Common myeloid progenitor, CD34-positive (primary cell): Measurements from ENCODE around the gene YKT6.

Source experiments
- CTCF ChIA-PET: fragments of 350-600 bp; sonication (Branson Sonifier 250); formaldehyde crosslinking; loops from one replicate; lab custom pipeline; 2021; ENCODE audit warnings: antibody characterized with exemption; lab: Charles Lee
- POLR2A ChIA-PET: fragments of 350-600 bp; sonication (Branson Sonifier 250); formaldehyde crosslinking; loops from one replicate; lab custom pipeline; 2021; ENCODE audit warnings: antibody characterized with exemption; lab: Charles Lee
- DNase-seq, 3 donors: peaks; one replicate each; pipeline versions ENCODE4 v3.0.0 to v3.0.0-alpha.2; 2013
- H3K27ac ChIP-seq, 2 experiments: 1 replicate in 1 of 2; 2 replicates in 1 of 2; pipeline ENCODE4 v1.7.0; 2013; ENCODE audit warnings: inconsistent platforms in 2 of 2, low read length in 2 of 2, mild to moderate bottlenecking in 2 of 2, low read depth in 1 of 2, moderate library complexity in 1 of 2; ENCODE audit not compliant: severe bottlenecking in 2 of 2, insufficient read depth in 1 of 2, poor library complexity in 1 of 2
- H3K27me3 ChIP-seq, 5 experiments: replicated peaks in 2 of 5; 1 replicate in 3 of 5; 2 replicates in 2 of 5; pipeline versions ENCODE4 v1.6.1 to v1.7.0; 2013; ENCODE audit warnings: low read length in 4 of 5, mild to moderate bottlenecking in 2 of 5, moderate library complexity in 2 of 5, inconsistent platforms in 1 of 5; ENCODE audit not compliant: insufficient read depth in 5 of 5, control insufficient read depth in 4 of 5
- H3K36me3 ChIP-seq, 4 experiments: 1 replicate in 2 of 4; 2 replicates in 2 of 4; pipeline versions ENCODE4 v1.6.1 to v1.7.0; 2013; ENCODE audit warnings: low read length in 3 of 4, control low read depth in 1 of 4, mild to moderate bottlenecking in 1 of 4; ENCODE audit not compliant: control insufficient read depth in 4 of 4, insufficient read depth in 4 of 4
- H3K4me1 ChIP-seq, 4 experiments: 1 replicate in 3 of 4; 2 replicates in 1 of 4; pipeline versions ENCODE4 v1.6.1 to v1.7.1; 2013; ENCODE audit warnings: low read length in 3 of 4, mild to moderate bottlenecking in 3 of 4, control low read depth in 1 of 4, inconsistent platforms in 1 of 4, moderate library complexity in 1 of 4; ENCODE audit not compliant: control insufficient read depth in 4 of 4, insufficient read depth in 4 of 4; ENCODE audit errors: control extremely low read depth in 1 of 4
- H3K4me3 ChIP-seq, 7 experiments: 1 replicate in 4 of 7; 2 replicates in 3 of 7; pipeline versions ENCODE4 v1.5.1 to v1.7.0; 2013; ENCODE audit warnings: mild to moderate bottlenecking in 7 of 7, low read length in 6 of 7, moderate library complexity in 6 of 7, inconsistent platforms in 2 of 7, low read depth in 2 of 7, control low read depth in 1 of 7; ENCODE audit not compliant: insufficient read depth in 4 of 7, control insufficient read depth in 1 of 7; ENCODE audit errors: extremely low read depth in 1 of 7
- H3K9me3 ChIP-seq, 5 experiments: 1 replicate in 4 of 5; 2 replicates in 1 of 5; pipeline versions ENCODE4 v1.6.1 to v1.7.1; 2013; ENCODE audit warnings: low read length in 4 of 5, mild to moderate bottlenecking in 2 of 5, inconsistent platforms in 1 of 5, low read depth in 1 of 5, moderate library complexity in 1 of 5; ENCODE audit not compliant: control insufficient read depth in 4 of 5, insufficient read depth in 2 of 5; ENCODE audit errors: control extremely low read depth in 1 of 5
- WGBS: methylation state at CpG from one replicate; pipeline ENCODE4 v1.1.5; 2013; ENCODE audit not compliant: insufficient coverage; 5-methylcytosine and 5-hydroxymethylcytosine counted together

The YKT6 gene

DNA sequence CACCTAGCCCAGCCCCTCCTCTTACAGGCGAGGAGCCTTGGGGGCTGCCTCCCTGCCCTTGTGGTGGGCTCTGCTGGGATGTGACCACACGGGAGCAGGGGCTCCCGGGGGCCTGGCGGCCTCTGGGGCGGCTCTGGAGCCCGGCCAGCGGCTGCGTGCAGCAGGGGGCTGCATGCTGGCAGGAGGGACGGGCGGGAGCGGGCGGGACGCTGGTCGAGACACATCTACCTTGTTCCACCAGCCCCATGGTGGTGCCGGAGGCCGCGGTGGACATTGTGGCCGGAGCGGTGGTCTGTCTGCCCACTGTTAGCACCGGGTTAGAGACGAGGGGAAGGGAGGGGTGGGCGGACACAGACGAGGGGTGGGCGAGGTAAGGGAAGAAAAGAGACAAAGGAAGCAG is 38.6 kb downstream of the YKT6 start:
- no peak for DNase-seq
- no peak overlapping the region for H3K27ac ChIP-seq
- peaks cover 0 to 4% (median 1%) of the 10 kb centered on the region in 4 experiments for H3K4me1 ChIP-seq
- ChIA-PET CTCF (no interaction called here), POLR2A (no interaction called here)
- no peak overlapping the region for H3K4me3 ChIP-seq
- H3K27me3 ChIP-seq = no peaks in the 10 kb centered on the region
- H3K36me3 ChIP-seq = no peaks in the 10 kb centered on the region
- WGBS = 90% methylated on average over 19 of the region's 24 CpGs
- H3K9me3 ChIP-seq = no peaks in the 10 kb centered on the region

DNA sequence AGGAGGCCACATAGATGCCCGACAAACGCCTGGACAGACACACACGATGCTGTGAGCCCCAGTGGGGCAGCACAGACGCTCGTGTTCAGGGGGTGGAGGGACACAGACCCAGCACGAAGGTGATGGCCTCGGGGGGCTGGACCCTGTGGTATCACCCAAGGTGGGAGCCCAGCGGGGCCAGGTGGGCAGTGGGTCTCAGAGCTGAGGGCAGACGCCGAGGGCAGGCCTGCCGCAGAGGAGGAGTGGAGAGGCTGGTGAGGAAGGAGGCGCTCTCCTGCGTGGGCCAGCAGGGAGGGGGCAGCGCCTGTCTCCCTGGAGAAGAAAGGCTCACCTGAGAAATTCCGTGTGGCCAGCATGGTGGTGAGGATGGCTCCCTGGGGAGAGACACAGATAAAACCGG is 39.6 kb downstream of the YKT6 start:
- Histone ChIP-seq H3K4me1 (peaks cover 0 to 4% (median 1%) of the 10 kb centered on the region in 4 experiments), H3K9me3 (no peaks in the 10 kb centered on the region), H3K27ac (no peak overlapping the region), H3K27me3 (no peaks in the 10 kb centered on the region), H3K4me3 (no peak overlapping the region), H3K36me3 (no peaks in the 10 kb centered on the region)
- ChIA-PET CTCF (interaction anchor here (0.7 to 2.7 kb wide), 18 partner anchors 9 to 325 kb away, joined by 3 to 13 read pairs (median 4); partner anchors contain the start of genes NUDCD3 and YKT6), POLR2A (no interaction called here)
- no peak for DNase-seq
- WGBS = 91% methylated on average over 11 of the region's 16 CpGs

DNA sequence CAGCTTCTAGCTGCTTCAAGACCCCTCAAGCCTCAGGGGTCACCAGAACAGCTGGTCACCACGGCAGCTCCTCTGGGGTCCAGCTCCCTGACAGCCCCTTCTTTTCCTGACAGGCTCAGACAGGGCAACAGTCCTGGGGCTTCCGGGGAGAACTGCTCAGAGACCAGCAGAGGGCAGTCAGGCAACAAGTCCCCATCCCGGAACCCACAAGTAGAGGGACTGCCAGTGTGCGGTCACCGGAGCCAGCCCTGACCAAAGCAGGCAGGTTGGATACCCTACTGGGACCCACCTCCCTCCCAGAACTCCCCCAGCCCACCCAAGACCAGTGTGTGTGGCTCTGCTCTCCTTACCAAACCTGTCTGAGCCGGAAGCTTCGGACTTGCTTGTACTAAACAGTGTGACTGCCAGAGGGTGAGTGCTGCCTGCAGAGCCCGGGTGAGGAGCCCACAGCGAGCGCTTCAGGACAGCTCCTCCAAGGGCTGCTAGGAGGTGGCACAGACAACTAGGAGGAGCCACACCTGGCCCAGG is 40.3 kb downstream of the YKT6 start:
- peak; percentile 67 to 78 (median 75) for DNase-seq
- Histone ChIP-seq H3K27me3 (no peaks in the 10 kb centered on the region), H3K36me3 (no peaks in the 10 kb centered on the region), H3K4me3 (peak overlapping the region in 2 of 7 experiments; percentile 40 to 61), H3K9me3 (no peaks in the 10 kb centered on the region), H3K27ac (no peak overlapping the region), H3K4me1 (peaks cover 0 to 4% (median 1%) of the 10 kb centered on the region in 4 experiments)
- CTCF ChIA-PET = interaction anchor here (0.6 to 2.7 kb wide), 23 partner anchors 10 to 324 kb away, joined by 3 to 13 read pairs (median 4); partner anchors contain the start of genes NUDCD3 and YKT6
- 35% methylated on average over 10 of the region's 10 CpGs for WGBS
- POLR2A ChIA-PET = no interaction called here

DNA sequence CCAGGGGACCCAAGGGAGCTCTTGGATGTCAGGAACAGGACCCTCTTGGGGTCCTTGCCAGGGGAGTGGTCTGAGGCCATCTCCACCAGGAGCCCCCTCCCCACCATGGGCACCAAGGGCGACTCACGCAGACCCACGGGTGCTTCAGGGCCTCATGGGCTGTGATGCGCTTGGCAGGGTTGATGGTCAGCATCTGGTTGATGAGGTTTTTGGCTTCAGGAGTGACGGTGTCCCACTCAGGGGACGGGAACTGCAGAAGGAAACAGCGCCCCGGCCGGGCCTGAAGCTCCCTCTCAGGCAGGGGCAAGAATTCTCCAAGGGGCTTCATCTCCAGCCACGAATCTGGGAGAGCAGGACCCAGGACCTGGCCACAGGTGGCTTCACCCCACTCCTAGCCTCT is 41.3 kb downstream of the YKT6 start:
- peaks cover 0 to 4% (median 1%) of the 10 kb centered on the region in 4 experiments for H3K4me1 ChIP-seq
- 99% methylated on average over 6 of the region's 10 CpGs for WGBS
- H3K4me3 ChIP-seq = no peak overlapping the region
- ChIA-PET POLR2A (no interaction called here), CTCF (interaction anchor here (0.9 to 2.7 kb wide), 12 partner anchors 7 to 323 kb away, joined by 3 to 13 read pairs (median 5); partner anchors contain the start of gene NUDCD3)
- no peaks in the 10 kb centered on the region for H3K36me3 ChIP-seq
- no peaks in the 10 kb centered on the region for H3K27me3 ChIP-seq
- no peak for DNase-seq
- H3K27ac ChIP-seq = no peak overlapping the region
- no peaks in the 10 kb centered on the region for H3K9me3 ChIP-seq

DNA sequence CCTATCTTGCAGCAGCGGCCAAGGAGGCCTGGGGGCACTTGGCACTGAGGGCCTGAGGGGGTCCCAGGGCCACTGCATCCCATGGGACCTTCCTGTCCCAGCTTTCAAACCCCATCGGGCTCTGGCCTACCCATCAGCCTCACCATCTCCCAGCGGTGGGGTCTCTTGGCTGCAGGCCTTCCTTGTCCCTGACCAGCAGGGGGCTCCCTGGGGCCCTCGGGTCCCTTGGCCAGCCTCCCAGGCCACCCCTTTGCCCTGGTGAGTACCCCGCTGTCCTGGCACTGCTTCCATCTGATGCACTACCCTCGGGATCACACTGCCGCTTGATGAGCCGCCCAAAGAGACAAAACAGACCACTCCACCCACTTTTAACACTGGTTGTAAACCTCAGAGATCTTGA is 43.5 kb downstream of the YKT6 start:
- Histone ChIP-seq H3K9me3 (no peaks in the 10 kb centered on the region), H3K4me3 (no peak overlapping the region), H3K27me3 (no peaks in the 10 kb centered on the region), H3K4me1 (peaks cover 0 to 4% (median 1%) of the 10 kb centered on the region in 4 experiments), H3K36me3 (no peaks in the 10 kb centered on the region), H3K27ac (no peak overlapping the region)
- 57% methylated on average over 8 of the region's 8 CpGs for WGBS
- CTCF ChIA-PET = interaction anchor here (1.1 kb wide), 1 partner anchor 45 kb away, joined by 3 read pairs; no protein-coding TSS in a partner anchor
- DNase-seq = peak; percentile 24 to 52 (median 40)
- POLR2A ChIA-PET = no interaction called here

DNA sequence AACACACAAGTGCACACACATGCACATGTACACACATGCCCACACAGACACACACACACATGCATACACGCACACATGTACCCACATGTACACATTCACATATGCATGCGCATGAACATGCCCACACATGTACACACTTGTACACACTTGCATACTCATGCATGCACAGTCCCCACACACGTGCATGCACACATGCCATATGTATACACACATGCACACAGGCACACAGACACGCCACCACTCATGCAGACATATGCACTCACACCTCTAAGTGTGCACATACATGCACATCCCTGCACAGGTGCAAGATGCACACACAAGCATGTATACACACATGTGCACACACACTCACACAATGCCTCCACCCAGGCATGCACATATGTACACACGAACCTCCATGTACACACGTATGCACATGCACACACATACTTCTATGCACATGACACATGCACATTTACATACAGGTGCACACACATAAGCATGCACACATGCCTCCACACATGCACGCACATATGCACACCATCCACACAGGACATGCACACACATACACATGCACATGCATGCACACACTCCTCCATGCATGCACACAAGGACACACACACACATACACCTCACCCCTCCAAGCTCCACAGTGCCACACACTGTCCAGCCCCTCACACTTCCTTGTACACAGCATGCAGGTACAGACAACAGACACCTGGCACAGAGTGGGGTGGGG is 45.8 kb downstream of the YKT6 start:
- Histone ChIP-seq H3K36me3 (no peaks in the 10 kb centered on the region), H3K4me3 (no peak overlapping the region), H3K9me3 (no peaks in the 10 kb centered on the region), H3K27me3 (no peaks in the 10 kb centered on the region), H3K4me1 (no peaks in the 10 kb centered on the region), H3K27ac (no peak overlapping the region)
- no peak for DNase-seq
- ChIA-PET CTCF (no interaction called here), POLR2A (no interaction called here)
- WGBS = 98% methylated on average over 7 of the region's 7 CpGs
